ACHN (cell line): ENCODE results near the gene NCOA1.
"Not testable (repeated sequence)": the region's sequence is repeated elsewhere in the genome, so short reads cannot be mapped to it uniquely, and the experiment has no call there.

Experiments used
- DNase-seq: peaks from one replicate; pipeline ENCODE4 v3.0.0-alpha.2; 2015
- in situ Hi-C: cut with HindIII; loops from 2 replicates; pipeline ENCODE4 v1.10.0; 2017; ENCODE audit warnings: low sequenced_read_pairs, low pct_ligation_motif_present, low pct_unique_long_range_greater_than_20kb

Gene NCOA1

DNA sequence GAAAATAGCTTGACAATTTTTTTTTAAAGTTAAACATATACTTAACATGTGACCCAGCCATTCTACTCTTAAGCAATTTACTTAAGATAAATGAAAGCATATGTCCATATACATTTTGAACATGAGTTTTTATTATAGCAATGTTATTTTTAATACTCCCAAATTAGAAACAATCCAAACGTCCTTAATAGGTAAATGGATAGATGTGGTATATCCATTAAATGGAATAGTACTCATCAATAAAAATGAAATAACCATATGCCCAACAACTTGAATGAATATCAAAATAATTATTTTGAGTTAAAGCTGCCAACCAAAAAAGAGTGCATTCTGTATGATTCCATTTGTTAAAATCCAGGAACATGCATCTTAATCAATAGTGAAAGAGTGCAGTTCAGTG, 29.1 kb downstream of the NCOA1 start:
- in situ Hi-C loops = no loop called here
- no peak for DNase-seq

DNA sequence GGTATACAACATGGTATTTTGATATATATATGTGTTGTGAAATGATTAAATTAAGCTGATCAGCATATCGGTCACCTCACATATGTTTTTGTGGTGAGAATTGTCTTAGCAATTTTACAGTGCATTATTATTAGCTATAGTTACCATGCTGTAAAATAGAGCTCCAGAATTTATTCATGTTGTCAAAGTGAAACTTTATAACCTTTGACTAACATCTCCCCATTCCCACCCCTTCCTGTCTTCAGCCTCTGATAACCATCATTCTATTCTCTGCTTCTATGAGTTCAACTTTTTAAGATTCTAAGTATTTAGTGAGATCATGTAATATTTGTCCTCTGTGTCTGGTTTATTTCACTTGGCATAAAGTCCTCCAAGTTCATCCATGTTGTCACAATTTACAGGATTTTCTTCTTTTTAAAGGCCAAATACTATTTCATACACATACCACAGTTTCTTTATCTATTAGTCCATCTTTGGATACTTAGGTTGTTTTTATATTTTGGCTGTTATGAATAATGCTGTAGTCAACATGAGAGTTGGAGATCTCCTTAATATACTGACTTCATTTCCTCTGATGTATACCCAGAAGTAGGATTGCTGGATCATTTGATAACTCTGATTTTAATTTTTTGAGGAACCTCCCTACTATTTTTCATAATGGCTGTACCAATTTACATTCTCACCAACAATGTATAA, 30.3 kb downstream of the NCOA1 start:
- in situ Hi-C loops = no loop called here
- DNase-seq = no peak

DNA sequence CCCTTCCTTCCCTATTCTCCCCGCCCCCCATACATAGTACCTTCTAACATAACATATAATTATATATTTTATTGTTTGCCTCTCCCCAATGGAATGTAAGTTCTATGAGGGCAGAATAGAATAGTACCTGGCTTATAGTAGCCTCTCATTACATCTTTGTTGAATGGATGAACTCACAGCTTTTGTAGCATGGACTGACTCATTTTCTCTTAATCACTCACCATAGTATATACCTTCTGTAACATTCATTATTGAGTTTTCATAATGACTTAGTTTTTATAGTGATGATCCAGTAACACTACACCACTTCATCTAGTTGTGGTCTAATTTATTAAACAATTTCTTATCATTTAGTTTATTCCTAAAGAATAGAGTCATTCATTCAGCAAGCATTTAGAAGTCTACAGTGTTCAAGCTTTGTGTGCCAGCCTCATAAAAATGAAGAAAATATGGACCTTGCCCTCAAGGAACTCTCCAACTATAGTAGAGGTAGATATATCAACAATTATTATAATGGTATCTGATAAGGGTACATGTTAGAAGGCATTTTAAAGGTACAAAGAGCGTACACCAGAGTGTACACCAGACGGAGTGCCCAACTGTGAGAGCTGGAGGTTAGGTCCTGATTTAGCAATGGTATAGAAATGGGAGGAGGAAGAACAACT, 31.1 kb downstream of the NCOA1 start:
- no peak for DNase-seq
- in situ Hi-C loops = no loop called here

DNA sequence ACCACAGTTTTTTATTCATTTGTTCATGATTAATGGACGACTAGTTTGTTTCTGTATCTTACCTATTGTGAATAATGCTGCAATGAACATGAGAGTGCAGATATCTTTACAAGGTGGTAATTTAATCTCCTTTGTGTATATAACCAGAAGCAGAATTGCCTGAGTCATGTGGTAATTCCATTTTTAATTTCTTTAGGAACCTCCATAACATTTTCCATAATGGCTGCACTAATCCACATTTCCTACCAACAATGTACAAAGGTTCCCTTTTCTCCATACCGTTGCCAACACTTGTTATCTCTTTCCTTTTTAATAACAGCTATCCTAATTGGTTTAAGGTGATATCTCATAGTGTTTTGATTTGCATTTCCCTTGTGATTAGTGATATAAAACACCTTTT, 36.5 kb downstream of the NCOA1 start:
- in situ Hi-C loops = no loop called here
- no peak for DNase-seq

DNA sequence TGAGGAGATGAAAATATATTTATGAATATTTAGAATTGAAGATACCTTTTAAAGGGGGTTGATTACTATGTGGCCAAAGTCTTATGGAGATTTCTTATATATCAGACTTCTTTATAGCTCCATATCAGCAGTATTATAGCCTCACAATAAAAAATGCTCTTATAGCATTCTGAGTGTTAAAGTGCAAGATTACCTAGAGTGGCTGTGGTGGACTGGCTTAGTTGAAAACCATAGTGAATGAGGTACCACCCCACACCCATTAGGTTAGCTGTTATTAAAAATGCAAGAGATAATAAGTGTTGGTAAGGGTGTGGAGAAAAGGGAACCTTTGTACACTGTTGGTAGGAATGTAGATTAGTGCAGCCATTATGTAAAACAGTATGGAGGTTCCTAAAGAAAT, 39.7 kb downstream of the NCOA1 start:
- in situ Hi-C loops = no loop called here
- no peak for DNase-seq

DNA sequence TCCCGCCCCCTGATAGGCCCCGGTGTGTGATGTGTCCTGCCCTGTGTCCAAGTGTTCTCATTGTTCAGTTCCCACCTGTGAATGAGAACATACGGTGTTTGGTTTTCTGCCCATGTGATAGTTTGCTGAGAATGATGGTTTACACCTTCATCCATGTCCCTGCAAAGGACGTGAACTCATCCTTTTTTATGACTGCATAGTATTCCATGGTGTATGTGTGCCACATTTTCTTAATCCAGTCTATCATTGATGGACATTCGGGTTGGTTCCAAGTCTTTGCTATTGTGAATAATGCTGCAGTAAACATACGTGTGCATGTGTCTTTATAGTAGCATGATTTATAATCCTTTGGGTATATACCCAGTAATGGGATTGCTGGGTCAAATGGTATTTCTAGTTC, 40.6 kb downstream of the NCOA1 start:
- in situ Hi-C loops, DNase-seq: not testable (repeated sequence)

GRCh38 chr2:24532057-24532456, 41.0 kb downstream of the NCOA1 start:
- in situ Hi-C loops, DNase-seq: not testable (repeated sequence)

GRCh38 chr2:24533574-24533973, 42.5 kb downstream of the NCOA1 start:
- DNase-seq, in situ Hi-C loops: not testable (repeated sequence)

DNA sequence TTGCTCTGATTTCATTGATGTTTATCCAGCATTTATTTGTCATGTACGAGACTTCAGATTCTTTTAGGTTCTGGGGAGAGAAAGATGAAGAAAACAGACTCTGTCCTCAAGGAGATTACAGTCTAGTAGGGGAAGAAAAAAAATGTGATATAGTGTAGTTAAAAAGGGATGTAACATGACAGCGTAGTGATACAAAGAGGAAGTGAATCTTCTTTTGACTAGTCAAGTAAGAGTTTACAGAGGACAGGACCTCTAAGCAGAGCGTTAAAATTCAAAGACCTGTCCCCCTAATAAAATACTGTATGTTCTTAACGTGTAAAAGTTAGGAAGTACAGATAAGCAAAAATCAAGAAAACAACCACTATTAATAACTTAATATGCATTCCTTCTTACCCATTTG, 47.7 kb downstream of the NCOA1 start:
- no peak for DNase-seq
- in situ Hi-C loops = no loop called here

DNA sequence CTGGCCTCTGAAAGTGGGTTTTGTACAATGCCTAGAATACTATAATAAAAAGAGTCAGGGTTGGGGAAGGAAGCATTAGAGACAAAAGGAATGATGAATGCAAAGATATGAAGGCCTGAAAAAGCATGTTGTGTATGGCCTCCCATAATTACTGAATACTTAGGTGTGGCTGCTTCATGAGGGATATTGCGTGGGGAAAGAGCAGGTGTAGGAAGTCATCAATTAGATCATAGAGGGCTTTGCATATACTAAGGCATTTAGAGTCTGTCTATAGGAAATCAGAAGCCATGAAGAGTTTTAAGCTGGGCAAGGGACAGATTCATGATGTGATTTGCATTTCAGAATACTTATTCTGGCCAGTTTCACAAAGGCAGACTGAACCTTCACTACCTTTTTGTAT, 48.2 kb downstream of the NCOA1 start:
- DNase-seq = no peak
- in situ Hi-C loops = no loop called here

DNA sequence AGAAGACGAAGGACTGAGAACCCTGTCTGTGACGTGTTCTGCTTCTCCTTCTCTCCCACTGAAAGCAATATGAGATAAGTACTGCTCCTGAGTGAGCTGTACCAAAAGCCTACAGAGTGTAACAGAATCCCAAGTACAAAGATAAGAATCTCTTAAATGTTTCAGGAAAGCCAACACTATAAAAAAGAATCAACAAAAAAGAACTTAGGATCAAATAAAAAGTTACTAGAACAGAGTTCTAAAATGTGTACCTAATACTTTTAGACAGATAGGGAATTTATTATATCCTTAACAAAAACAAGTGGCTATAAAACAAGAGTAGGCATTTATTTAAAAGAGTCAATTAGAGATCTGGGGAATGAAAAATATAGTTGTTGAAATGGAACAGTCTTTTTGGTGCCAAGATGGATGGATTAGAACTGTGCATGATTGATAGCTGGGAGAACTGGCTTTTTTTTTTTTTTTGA, 49.0 kb downstream of the NCOA1 start:
- no peak for DNase-seq
- in situ Hi-C loops = no loop called here

GRCh38 chr2:24541621-24542020, 50.6 kb downstream of the NCOA1 start:
- no peak for DNase-seq
- in situ Hi-C loops = no loop called here

DNA sequence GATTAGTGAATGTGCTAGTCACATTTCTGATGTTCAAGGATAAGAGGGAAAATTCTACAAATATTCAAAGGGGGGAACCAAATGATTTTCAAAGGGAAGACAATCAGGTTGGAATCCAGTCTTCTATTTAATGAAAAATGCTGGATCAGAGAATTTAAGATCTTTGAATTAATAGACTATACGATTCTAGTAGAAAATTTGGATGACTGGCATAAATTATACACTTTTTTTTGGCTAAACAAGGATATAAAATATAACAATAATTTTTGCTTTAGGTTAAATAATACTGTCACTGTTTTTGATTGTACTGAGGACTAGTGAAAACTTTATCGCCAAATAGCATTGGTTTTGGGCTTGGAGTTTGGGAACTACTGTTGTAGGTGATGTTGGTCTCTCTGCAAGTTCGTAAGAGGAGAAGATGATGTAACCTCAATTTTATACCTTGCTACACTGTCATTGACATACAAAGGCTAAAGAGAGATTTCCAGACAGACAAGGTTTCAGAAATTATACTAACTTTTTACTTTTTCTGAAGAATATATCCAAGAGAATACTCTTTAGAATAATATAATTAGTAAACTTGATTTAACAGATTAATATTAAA, 51.3 kb downstream of the NCOA1 start:
- DNase-seq = no peak
- in situ Hi-C loops = no loop called here

GRCh38 chr2:24543252-24543651, 52.2 kb downstream of the NCOA1 start:
- DNase-seq = no peak
- in situ Hi-C loops = no loop called here

- DNase-seq = no peak
- in situ Hi-C loops = no loop called here
These were observed 53.5 kb downstream of the NCOA1 start for GRCh38 chr2:24544456-24545115.

- DNase-seq = no peak
- in situ Hi-C loops = no loop called here
These were observed 55.6 kb downstream of the NCOA1 start for GRCh38 chr2:24546669-24547068.

GRCh38 chr2:24548058-24548457, 57.0 kb downstream of the NCOA1 start:
- in situ Hi-C loops = no loop called here
- DNase-seq = no peak

- DNase-seq, in situ Hi-C loops: not testable (repeated sequence)
These were observed 59.2 kb downstream of the NCOA1 start for GRCh38 chr2:24550301-24550700.

GRCh38 chr2:24551016-24551415, 60.0 kb downstream of the NCOA1 start:
- DNase-seq = no peak
- in situ Hi-C loops = no loop called here
